Measurements from ENCODE around the gene AURKB. TPM values are rescaled to one million over a fixed set of nuclear protein-coding genes. Genes with fewer than 3 reads are reported as not detected.

Gene AURKB
- total and polyA plus RNA-seq, 2 of the 13 experiments (the other 11 are each of a cell fraction or from before 2014, with no cell fraction given): 29.5 to 75.3 TPM

DNA sequence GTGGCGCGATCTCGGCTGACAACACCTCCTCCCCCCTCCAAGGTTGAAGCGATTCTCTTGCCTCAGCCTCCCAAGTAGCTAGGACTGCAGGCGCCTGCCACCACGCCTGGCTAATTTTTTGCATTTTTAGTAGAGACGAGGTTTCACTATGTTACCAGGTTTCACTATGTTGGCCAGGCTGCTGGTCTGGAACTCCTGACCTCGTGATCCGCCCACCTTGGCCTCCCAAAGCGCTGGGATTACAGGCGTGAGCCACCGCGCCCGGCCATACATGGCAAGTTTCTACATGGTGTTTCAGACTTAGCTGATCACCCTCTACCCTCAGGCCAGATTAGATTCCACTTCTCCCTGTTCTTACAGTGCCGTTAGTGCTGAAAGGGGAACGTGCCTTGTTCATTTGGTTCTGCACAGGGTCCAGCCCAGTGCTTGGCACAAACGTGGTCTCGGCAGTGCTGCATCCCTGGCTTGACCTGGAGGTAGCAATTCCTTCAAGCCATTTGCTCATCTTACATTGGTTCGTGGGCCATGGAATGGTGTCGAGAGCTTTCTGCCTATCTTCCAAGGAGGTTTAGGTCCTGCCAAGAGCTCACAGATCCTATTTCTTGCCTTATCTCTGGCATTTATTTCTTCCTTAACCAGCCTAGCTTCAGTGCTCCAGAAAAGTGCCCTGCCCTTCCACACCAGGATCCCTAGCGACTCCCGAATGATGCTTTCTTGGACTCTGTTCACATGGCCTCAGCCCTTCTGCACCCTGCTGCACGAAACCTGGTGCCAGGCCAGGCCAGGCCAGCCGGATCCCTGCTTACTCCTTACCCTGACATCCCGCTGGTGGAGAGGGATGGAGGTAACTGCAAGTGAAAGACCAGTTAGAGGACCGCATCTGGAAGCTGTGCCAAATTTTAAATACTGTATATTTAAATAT lies 14.8 kb upstream of the AURKB start (continued):
- TF ChIP-seq, protein P1, sequence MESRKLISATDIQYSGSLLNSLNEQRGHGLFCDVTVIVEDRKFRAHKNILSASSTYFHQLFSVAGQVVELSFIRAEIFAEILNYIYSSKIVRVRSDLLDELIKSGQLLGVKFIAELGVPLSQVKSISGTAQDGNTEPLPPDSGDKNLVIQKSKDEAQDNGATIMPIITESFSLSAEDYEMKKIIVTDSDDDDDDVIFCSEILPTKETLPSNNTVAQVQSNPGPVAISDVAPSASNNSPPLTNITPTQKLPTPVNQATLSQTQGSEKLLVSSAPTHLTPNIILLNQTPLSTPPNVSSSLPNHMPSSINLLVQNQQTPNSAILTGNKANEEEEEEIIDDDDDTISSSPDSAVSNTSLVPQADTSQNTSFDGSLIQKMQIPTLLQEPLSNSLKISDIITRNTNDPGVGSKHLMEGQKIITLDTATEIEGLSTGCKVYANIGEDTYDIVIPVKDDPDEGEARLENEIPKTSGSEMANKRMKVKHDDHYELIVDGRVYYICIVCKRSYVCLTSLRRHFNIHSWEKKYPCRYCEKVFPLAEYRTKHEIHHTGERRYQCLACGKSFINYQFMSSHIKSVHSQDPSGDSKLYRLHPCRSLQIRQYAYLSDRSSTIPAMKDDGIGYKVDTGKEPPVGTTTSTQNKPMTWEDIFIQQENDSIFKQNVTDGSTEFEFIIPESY (CRISPR knock-in tag; IDR thresholded peaks at IDR 0.05): peak; percentile 54; the same call in 1 of the 2 replicates

DNA sequence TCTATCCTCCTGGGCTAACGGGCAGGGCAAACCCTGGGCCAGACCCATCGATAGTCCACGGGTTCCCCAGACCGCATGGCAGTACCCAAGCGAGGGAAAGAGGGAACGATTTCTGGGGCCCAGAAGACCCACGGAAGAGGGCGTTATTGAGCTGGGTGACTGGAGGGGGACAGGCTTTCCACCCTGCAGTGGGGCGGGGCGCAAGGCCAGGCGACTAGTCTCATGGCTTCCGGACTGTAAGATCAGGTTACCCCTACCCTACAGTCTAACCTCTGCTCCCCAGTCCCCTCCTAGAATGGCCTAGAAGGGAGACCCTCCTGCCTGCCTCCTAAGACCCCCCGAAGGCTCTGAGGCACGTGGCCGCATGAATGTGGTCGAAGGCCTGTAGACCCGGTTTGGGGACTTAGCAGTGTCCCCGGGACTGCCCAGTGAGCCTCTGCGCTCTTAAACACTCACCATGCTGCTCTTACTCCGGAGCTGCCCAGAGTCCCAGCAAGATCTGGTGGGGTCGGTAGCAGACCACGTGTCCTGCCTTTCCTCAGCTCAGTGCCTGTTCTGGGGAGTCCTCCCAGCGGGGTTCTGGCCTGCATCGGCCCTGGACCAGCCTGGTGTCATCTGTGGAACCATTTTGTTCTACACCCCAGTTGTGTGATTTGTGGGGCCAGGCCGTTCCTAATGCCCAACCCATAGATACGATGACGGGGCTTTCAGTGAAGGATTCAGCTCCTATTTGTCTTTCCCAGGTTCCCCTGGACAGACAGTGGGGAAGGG lies 13.2 kb upstream of the AURKB start:
- peak overlapping the region; percentile 69 to 85 (median 70) for H3K4me3 ChIP-seq (replicated peaks in 1 of 3; ENCODE audit: insufficient read depth in 1 of 3, low read depth in 2 of 3, low read length in 3 of 3)
- FAIRE-seq (peak; percentile 79), ATAC-seq (peak; percentile 62), DNase-seq (ENCODE audit: low spot score) (peak; percentile 79)
- peaks cover 4% of the 10 kb centered on the region; the same call in 1 of the 2 replicates for H4K20me1 ChIP-seq (ENCODE audit: insufficient read depth, low read length)
- ChIA-PET POLR2A (interaction anchor here (0.7 to 7.7 kb wide), 26 partner anchors 11 to 821 kb away, joined by 3 to 111 read pairs (median 5); partner anchors contain the start of genes AURKB, BORCS6, CTC1 and KRABD2), CTCF (ENCODE audit: low intra/inter-chr PET ratio, low total read pairs) (interaction anchor here (0.7 kb wide), 1 partner anchor 77 kb away, joined by 3 read pairs; no protein-coding TSS in a partner anchor)
- TSS peak; percentile 84 for BruUV-seq (replicated peaks)
- in situ Hi-C loops (cut with HindIII; ENCODE audit: extremely low pct_ligation_motif_present, low pct_unique_long_range_greater_than_20kb): loop anchor here (5.0 kb wide), 2 partner anchors 36 to 79 kb away; no protein-coding TSS in a partner anchor
- intact Hi-C loops (cut with micrococcal nuclease; ENCODE audit: unreplicated experiment): loop anchor here (1.0 to 5.0 kb wide), 2 partner anchors 77 to 154 kb away; partner anchors contain the start of gene KRABD2
- no peaks in the 10 kb centered on the region for H3K79me2 ChIP-seq (ENCODE audit: insufficient read depth, low read length)
- WGBS (ENCODE audit: low lambda C conversion rate): 3% methylated on average over 11 of the region's 27 CpGs
- H3K9ac ChIP-seq (ENCODE audit: insufficient read depth, low read depth, low read length): peak overlapping the region; percentile 80
- H3K27ac ChIP-seq (ENCODE audit: extremely low read length, insufficient read depth, low read length): peak overlapping the region; percentile 91
- H3K9me3 ChIP-seq (ENCODE audit: low read length): no peaks in the 10 kb centered on the region
- peaks cover 26% of the 10 kb centered on the region for H3K4me1 ChIP-seq (ENCODE audit: insufficient read depth, low read length)
- peak overlapping the region; percentile 95 for H3K4me2 ChIP-seq (ENCODE audit: low read depth, low read length)
- H3K27me3 ChIP-seq (ENCODE audit: control insufficient read depth in 1 of 2, insufficient read depth in 2 of 2, low read length in 2 of 2): no peaks in the 10 kb centered on the region; a peak in 1 of 5 replicates
- H3K36me3 ChIP-seq (replicated peaks in 1 of 2; ENCODE audit: control insufficient read depth in 1 of 2, insufficient read depth in 2 of 2, low read length in 2 of 2): peaks cover 5 to 15% of the 10 kb centered on the region in 2 experiments; a peak in 4 of 5 replicates
- H2AFZ ChIP-seq (ENCODE audit: low read length): no peak overlapping the region
- TF ChIP-seq ZBTB7B (CRISPR knock-in tag; IDR thresholded peaks at IDR 0.05) (peak; percentile 70; the same call in 1 of the 2 replicates), MEF2D (CRISPR knock-in tag; IDR thresholded peaks at IDR 0.05) (no peak), ZNF180 (CRISPR knock-in tag; IDR thresholded peaks at IDR 0.05; ENCODE audit: borderline replicate concordance, low read depth) (no peak), RARG (CRISPR knock-in tag; IDR thresholded peaks at IDR 0.05; ENCODE audit: low read depth) (no peak), PAX8 (CRISPR knock-in tag; IDR thresholded peaks at IDR 0.05; ENCODE audit: borderline replicate concordance) (0 out of 2 replicates have a peak, but pooled peaks have one; percentile 15), STAG1 (CRISPR knock-in tag; IDR thresholded peaks at IDR 0.05) (peak; percentile 72), ZNF644 (CRISPR knock-in tag; IDR thresholded peaks at IDR 0.05; ENCODE audit: low read depth) (0 out of 2 replicates have a peak, but pooled peaks have one; percentile 3), MAZ (IDR thresholded peaks at IDR 0.05; ENCODE audit: borderline replicate concordance, low read depth, low read length) (no peak), MAZ (CRISPR knock-in tag; IDR thresholded peaks at IDR 0.05; ENCODE audit: low read depth) (peak; percentile 91; the same call in 1 of the 2 replicates), GMEB1 (CRISPR knock-in tag; IDR thresholded peaks at IDR 0.05; ENCODE audit: borderline replicate concordance) (peak; percentile 26; the same call in 1 of the 2 replicates)
- TF ChIP-seq, protein P2, sequence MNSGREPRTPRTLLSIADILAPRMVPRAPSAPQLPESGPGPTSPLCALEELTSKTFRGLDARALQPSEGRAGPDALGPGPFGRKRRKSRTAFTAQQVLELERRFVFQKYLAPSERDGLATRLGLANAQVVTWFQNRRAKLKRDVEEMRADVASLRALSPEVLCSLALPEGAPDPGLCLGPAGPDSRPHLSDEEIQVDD (CRISPR knock-in tag; IDR thresholded peaks at IDR 0.05; ENCODE audit: borderline replicate concordance): no peak

Data from HepG2 (cell line).